Osteoblast (primary cell): ENCODE results near the gene PLK4. TPM values are rescaled to one million over a fixed set of nuclear protein-coding genes. Genes with fewer than 3 reads are reported as not detected.

Experiments used
- DNase-seq: peaks from one replicate; pipeline ENCODE4 v3.0.0; 2011; ENCODE audit warnings: low spot score, mixed read lengths; ENCODE audit not compliant: insufficient read length; ENCODE audit errors: missing footprints
- H2AFZ ChIP-seq: 2 replicates; pipeline ENCODE4 v1.6.0; 2011; ENCODE audit warnings: mild to moderate bottlenecking, low read length
- H3K27ac ChIP-seq: 2 replicates; pipeline ENCODE4 v1.5.1; 2011; ENCODE audit warnings: mild to moderate bottlenecking, low read depth, low read length, moderate library complexity
- H3K27me3 ChIP-seq: 2 replicates; pipeline ENCODE4 v1.6.0; 2012; ENCODE audit warnings: mild to moderate bottlenecking, control low read depth, inconsistent platforms, low read length, moderate library complexity; ENCODE audit not compliant: insufficient read depth
- H3K36me3 ChIP-seq: 2 replicates; pipeline ENCODE4 v1.5.1; 2011; ENCODE audit warnings: mild to moderate bottlenecking, low read length, control low read depth, moderate library complexity; ENCODE audit not compliant: insufficient read depth
- H3K4me1 ChIP-seq: 2 replicates; pipeline ENCODE4 v1.5.1; 2011; ENCODE audit warnings: mild to moderate bottlenecking, low read length, control low read depth, moderate library complexity; ENCODE audit not compliant: insufficient read depth
- H3K4me2 ChIP-seq: 2 replicates; pipeline ENCODE4 v1.6.0; 2011; ENCODE audit warnings: mild to moderate bottlenecking, low read length; ENCODE audit not compliant: insufficient read depth
- H3K4me3 ChIP-seq: fragments of 200-600 bp; sonication (generic); 3 replicates; pipeline ENCODE4 v1.5.1; 2012; ENCODE audit warnings: mild to moderate bottlenecking, low read length, inconsistent platforms; ENCODE audit not compliant: insufficient read depth
- H3K79me2 ChIP-seq: 2 replicates; pipeline ENCODE4 v1.6.0; 2012; ENCODE audit warnings: mild to moderate bottlenecking, low read length, control low read depth, inconsistent platforms; ENCODE audit not compliant: insufficient read depth
- H3K9me3 ChIP-seq: 2 replicates; pipeline ENCODE4 v1.5.1; 2011; ENCODE audit warnings: low read depth, low read length, control low read depth
- H4K20me1 ChIP-seq: 2 replicates; pipeline ENCODE4 v1.6.0; 2012; ENCODE audit warnings: mild to moderate bottlenecking, low read length, control low read depth; ENCODE audit not compliant: insufficient read depth
- CTCF ChIP-seq: IDR thresholded peaks from 2 replicates; pipeline ENCODE4 v1.5.1; 2011; ENCODE audit warnings: mild to moderate bottlenecking, low read depth, low read length, moderate library complexity; ENCODE audit errors: extremely low read depth
- total RNA-seq: library from RNA; depleted of rRNA; stranded (reverse); fragments of >200 nt; gene quantifications from 2 replicates; pipeline ENCODE4 v1.2.3, GENCODE V29; 2012

The PLK4 gene
- total RNA-seq, 1 donor = 2.2 TPM

DNA sequence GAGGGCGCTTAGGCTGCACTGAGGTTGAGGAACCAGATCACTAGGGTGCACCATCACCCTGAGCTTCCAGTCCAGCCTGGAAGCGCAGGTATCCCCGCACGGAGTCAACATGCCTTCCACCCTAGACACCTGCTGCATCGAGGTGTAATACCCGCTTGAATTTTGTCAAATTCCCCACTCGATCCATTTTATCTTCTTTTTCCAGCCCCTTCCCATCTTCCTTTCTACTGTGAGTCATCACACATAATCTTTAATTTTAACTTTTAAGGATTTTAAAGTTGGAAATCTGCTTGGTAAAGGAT, 821 bp downstream of the PLK4 start:
- H3K9me3 ChIP-seq = no peaks in the 10 kb centered on the region
- H3K4me1 ChIP-seq = peaks cover 5% of the 10 kb centered on the region
- peak overlapping the region; percentile 99 for H3K4me3 ChIP-seq
- peak overlapping the region; percentile 76 for H3K27ac ChIP-seq
- H4K20me1 ChIP-seq = no peaks in the 10 kb centered on the region
- H3K27me3 ChIP-seq = no peaks in the 10 kb centered on the region
- no peak for DNase-seq
- peak overlapping the region; percentile 99 for H2AFZ ChIP-seq
- H3K4me2 ChIP-seq = peak overlapping the region; percentile 78
- peaks cover 8% of the 10 kb centered on the region for H3K79me2 ChIP-seq
- no peak for TF ChIP-seq CTCF
- H3K36me3 ChIP-seq = peaks cover 2% of the 10 kb centered on the region

- Histone ChIP-seq H3K4me2 (no peak overlapping the region), H3K79me2 (no peaks in the 10 kb centered on the region), H2AFZ (no peak overlapping the region), H3K27me3 (no peaks in the 10 kb centered on the region), H3K4me1 (peaks cover 4% of the 10 kb centered on the region), H4K20me1 (no peaks in the 10 kb centered on the region), H3K36me3 (peaks cover 10% of the 10 kb centered on the region), H3K4me3 (no peak overlapping the region), H3K27ac (no peak overlapping the region), H3K9me3 (no peaks in the 10 kb centered on the region)
- no peak for DNase-seq
- no peak for TF ChIP-seq CTCF
Measured at GRCh38 chr4:127888559-127888958, 7.9 kb downstream of the PLK4 start.

GRCh38 chr4:127889903-127890302, 9.2 kb downstream of the PLK4 start:
- Histone ChIP-seq H3K4me2 (no peak overlapping the region), H3K27ac (no peak overlapping the region), H3K9me3 (no peaks in the 10 kb centered on the region), H3K79me2 (no peaks in the 10 kb centered on the region), H3K4me1 (peaks cover 4% of the 10 kb centered on the region), H4K20me1 (no peaks in the 10 kb centered on the region), H3K4me3 (no peak overlapping the region), H2AFZ (peak overlapping the region; percentile 79), H3K36me3 (peaks cover 10% of the 10 kb centered on the region), H3K27me3 (no peaks in the 10 kb centered on the region)
- TF ChIP-seq CTCF = no peak
- DNase-seq = no peak

- Histone ChIP-seq H3K27ac (no peak overlapping the region), H3K9me3 (no peaks in the 10 kb centered on the region), H3K4me2 (no peak overlapping the region), H3K4me1 (no peaks in the 10 kb centered on the region), H3K27me3 (no peaks in the 10 kb centered on the region), H3K36me3 (peaks cover 14% of the 10 kb centered on the region), H3K79me2 (no peaks in the 10 kb centered on the region), H3K4me3 (no peak overlapping the region), H2AFZ (peak overlapping the region; percentile 44), H4K20me1 (no peaks in the 10 kb centered on the region)
- DNase-seq = no peak
- no peak for TF ChIP-seq CTCF
Measured at GRCh38 chr4:127896069-127896468, 15.4 kb downstream of the PLK4 start.
